GM12878 (cell line): ENCODE measurements around the gene OR8B2.

ENCODE experiments used
- CHD2 ChIP-seq: IDR thresholded peaks from 2 replicates; pipeline ENCODE4 v1.6.1; 2011; ENCODE audit warnings: low read depth, low read length, improper control_type of control experiment, borderline replicate concordance
- EP300 ChIP-seq, 2 experiments: fragments of 150-350 bp in 1 of 2; IDR thresholded peaks; 2 replicates each; pipeline ENCODE4 v1.6.1; 2011 to 2012; ENCODE audit warnings: low read depth in 2 of 2, low read length in 2 of 2, borderline replicate concordance in 1 of 2, improper control_type of control experiment in 1 of 2, inconsistent platforms in 1 of 2; ENCODE audit not compliant: control insufficient read depth in 1 of 2
- HDGF ChIP-seq: fragments of 450-650 bp; IDR thresholded peaks from 2 replicates; pipeline ENCODE4 v1.6.1; 2016; ENCODE audit warnings: antibody characterized with exemption
- JUNB ChIP-seq: IDR thresholded peaks from 2 replicates; pipeline ENCODE4 v1.6.1; 2016; ENCODE audit warnings: antibody characterized with exemption, mild to moderate bottlenecking
- MYC ChIP-seq: IDR thresholded peaks from 2 replicates; pipeline ENCODE4 v1.6.1; 2011; ENCODE audit warnings: mild to moderate bottlenecking, low read length, moderate library complexity, inconsistent platforms; ENCODE audit not compliant: insufficient read depth, insufficient replicate concordance, insufficient read length, severe bottlenecking
- POLR2A ChIP-seq: IDR thresholded peaks from 2 replicates; pipeline ENCODE4 v1.6.1; 2011; ENCODE audit warnings: low read depth, mild to moderate bottlenecking, low read length
- RCOR1 ChIP-seq: conservative IDR thresholded peaks from 2 replicates; pipeline ENCODE4 v1.6.1; 2012; ENCODE audit warnings: low read depth, low read length, improper control_type of control experiment
- SIN3A ChIP-seq: IDR thresholded peaks from 2 replicates; pipeline ENCODE4 v1.6.1; 2012; ENCODE audit warnings: low read depth, low read length, improper control_type of control experiment
- SREBF2 ChIP-seq: IDR thresholded peaks from 2 replicates; pipeline ENCODE4 v1.6.1; 2012; ENCODE audit warnings: mild to moderate bottlenecking, low read length

DNA sequence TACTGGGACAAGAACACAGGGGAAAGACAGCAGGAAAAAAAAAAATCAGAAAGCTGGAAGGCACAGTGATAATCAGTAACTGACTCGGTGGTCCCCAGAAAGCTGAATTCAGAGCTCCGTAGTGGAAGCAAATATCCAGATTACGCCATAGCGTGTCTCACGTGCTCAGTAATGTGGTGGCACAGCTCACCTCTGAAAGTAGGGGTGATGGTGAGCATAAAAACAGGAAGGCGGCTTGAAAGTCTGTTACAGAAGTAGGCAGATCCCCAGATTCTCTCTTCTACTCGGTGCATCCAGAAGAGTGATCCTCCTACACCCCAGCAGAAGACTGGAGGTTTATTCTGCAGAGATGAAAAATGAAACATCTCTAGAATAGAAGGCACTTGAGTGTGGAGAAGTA, 25.6 kb upstream of the OR8B2 start:
- TF ChIP-seq JUNB (no peak), POLR2A (no peak), EP300 (IDR thresholded peaks at IDR 0.05; ENCODE audit: borderline replicate concordance in 1 of 2, control insufficient read depth in 1 of 2, low read depth in 2 of 2, low read length in 2 of 2) (no peak), SREBF2 (no peak), HDGF (no peak), MYC (no peak), SIN3A (no peak), RCOR1 (no peak), CHD2 (no peak)
